H9 (cell line): ENCODE results near the gene FAM53A. TPM values are rescaled to one million over a fixed set of nuclear protein-coding genes. Genes with fewer than 3 reads are reported as not detected.
"Not testable (repeated sequence)": the region's sequence is repeated elsewhere in the genome, so short reads cannot be mapped to it uniquely, and the experiment has no call there.

ENCODE experiments used
- DNase-seq: peaks from one replicate; pipeline ENCODE4 v3.0.0-alpha.2; 2017
- H2AFZ ChIP-seq: one replicate; pipeline ENCODE4 v1.6.1; 2013; ENCODE audit warnings: mild to moderate bottlenecking, low read length, control low read depth, moderate library complexity
- H2AK5ac ChIP-seq: 2 replicates; pipeline ENCODE4 v1.6.1; 2013; ENCODE audit warnings: low read length, control low read depth, mixed read lengths; ENCODE audit not compliant: insufficient read length
- H2BK120ac ChIP-seq: one replicate; pipeline ENCODE4 v1.6.1; 2013; ENCODE audit warnings: low read depth, mild to moderate bottlenecking, low read length, control low read depth, inconsistent platforms; ENCODE audit not compliant: poor library complexity, severe bottlenecking
- H2BK12ac ChIP-seq: 2 replicates; pipeline ENCODE4 v1.6.1; 2013; ENCODE audit warnings: low read length, control low read depth, mixed read lengths, low read depth; ENCODE audit not compliant: insufficient read length
- H2BK15ac ChIP-seq: 2 replicates; pipeline ENCODE4 v1.6.1; 2013; ENCODE audit warnings: low read depth, low read length, control low read depth
- H2BK20ac ChIP-seq: one replicate; pipeline ENCODE4 v1.6.1; 2013; ENCODE audit warnings: low read depth, mild to moderate bottlenecking, low read length, control low read depth, inconsistent platforms; ENCODE audit not compliant: poor library complexity, severe bottlenecking
- H2BK5ac ChIP-seq: 2 replicates; pipeline ENCODE4 v1.6.1; 2013; ENCODE audit warnings: low read length, control low read depth, mixed read lengths; ENCODE audit not compliant: insufficient read length
- H3K14ac ChIP-seq: 2 replicates; pipeline ENCODE4 v1.6.1; 2013; ENCODE audit warnings: low read length, control low read depth; ENCODE audit not compliant: insufficient read depth
- H3K18ac ChIP-seq: 2 replicates; pipeline ENCODE4 v1.6.1; 2013; ENCODE audit warnings: low read depth, mild to moderate bottlenecking, mixed read lengths, low read length, control low read depth; ENCODE audit not compliant: insufficient read length
- H3K23ac ChIP-seq: 2 replicates; pipeline ENCODE4 v1.6.1; 2013; ENCODE audit warnings: low read length, control low read depth, mixed read lengths, low read depth; ENCODE audit not compliant: insufficient read length
- H3K23me2 ChIP-seq: 2 replicates; pipeline ENCODE4 v1.6.1; 2013; ENCODE audit warnings: low read depth, mild to moderate bottlenecking, mixed read lengths, low read length, control low read depth; ENCODE audit not compliant: insufficient read length, poor library complexity, severe bottlenecking
- H3K27ac ChIP-seq: 2 replicates; pipeline ENCODE4 v1.5.1; 2013; ENCODE audit warnings: low read length, control low read depth, mixed read lengths, low read depth; ENCODE audit not compliant: insufficient read length
- H3K27me3 ChIP-seq: 2 replicates; pipeline ENCODE4 v1.6.1; 2013; ENCODE audit warnings: low read length, control low read depth, inconsistent platforms; ENCODE audit not compliant: insufficient read depth
- H3K4ac ChIP-seq: 2 replicates; pipeline ENCODE4 v1.6.1; 2013; ENCODE audit warnings: low read depth, mild to moderate bottlenecking, control low read depth, inconsistent platforms, low read length, moderate library complexity
- H3K4me1 ChIP-seq: 2 replicates; pipeline ENCODE4 v1.6.1; 2013; ENCODE audit warnings: low read length, control low read depth, inconsistent platforms; ENCODE audit not compliant: insufficient read depth
- H3K4me2 ChIP-seq: 2 replicates; pipeline ENCODE4 v1.6.1; 2013; ENCODE audit warnings: low read length, control low read depth, mixed read lengths; ENCODE audit not compliant: insufficient read length, insufficient read depth
- H3K56ac ChIP-seq: 2 replicates; pipeline ENCODE4 v1.6.1; 2013; ENCODE audit warnings: low read depth, mild to moderate bottlenecking, mixed read lengths, low read length, control low read depth; ENCODE audit not compliant: insufficient read length
- H3K79me1 ChIP-seq: 2 replicates; pipeline ENCODE4 v1.6.1; 2013; ENCODE audit warnings: low read depth, mild to moderate bottlenecking, moderate library complexity, low read length, control low read depth, inconsistent platforms; ENCODE audit not compliant: insufficient read depth, poor library complexity, severe bottlenecking
- H3K79me2 ChIP-seq: 2 replicates; pipeline ENCODE4 v1.6.1; 2013; ENCODE audit warnings: low read length, control low read depth, inconsistent platforms; ENCODE audit not compliant: insufficient read depth
- H3K9ac ChIP-seq: 2 replicates; pipeline ENCODE4 v1.6.1; 2013; ENCODE audit warnings: low read length, control low read depth, mixed read lengths; ENCODE audit not compliant: insufficient read length; ENCODE audit errors: extremely low read depth
- H3K9me3 ChIP-seq: one replicate; pipeline ENCODE4 v1.6.1; 2013; ENCODE audit warnings: low read depth, low read length, inconsistent platforms; ENCODE audit not compliant: control insufficient read depth
- H3T11ph ChIP-seq: one replicate; pipeline ENCODE4 v1.6.1; 2013; ENCODE audit warnings: mild to moderate bottlenecking, low read length, control low read depth, inconsistent platforms
- H4K20me1 ChIP-seq: one replicate; pipeline ENCODE4 v1.6.1; 2013; ENCODE audit not compliant: control insufficient read depth, insufficient read length, insufficient read depth
- H4K5ac ChIP-seq: 2 replicates; pipeline ENCODE4 v1.6.1; 2013; ENCODE audit warnings: low read depth, mild to moderate bottlenecking, mixed read lengths, low read length, control low read depth; ENCODE audit not compliant: insufficient read length
- H4K8ac ChIP-seq: replicated peaks from 2 replicates; pipeline ENCODE4 v1.6.1; 2013; ENCODE audit warnings: low read length, control low read depth, mixed read lengths, low read depth; ENCODE audit not compliant: insufficient read length
- H4K91ac ChIP-seq: 2 replicates; pipeline ENCODE4 v1.6.1; 2013; ENCODE audit warnings: low read depth, mild to moderate bottlenecking, moderate library complexity, mixed read lengths, low read length, control low read depth; ENCODE audit not compliant: insufficient read length
- H3K27ac Mint-ChIP-seq, 3 experiments: 2 replicates in 2 of 3; 3 replicates in 1 of 3; pipeline ENCODE4 v1.8.0; 2020 to 2021; ENCODE audit warnings: mixed read lengths in 3 of 3, mild to moderate bottlenecking in 1 of 3, moderate library complexity in 1 of 3
- H3K27me3 Mint-ChIP-seq: 2 replicates; pipeline ENCODE4 v1.8.0; 2021; ENCODE audit warnings: low read depth, mild to moderate bottlenecking, moderate library complexity, mixed read lengths
- H3K36me3 Mint-ChIP-seq, 3 experiments: 2 replicates in 2 of 3; 3 replicates in 1 of 3; pipeline ENCODE4 v1.8.0; 2020 to 2021; ENCODE audit warnings: low read depth in 3 of 3, mixed read lengths in 3 of 3; ENCODE audit not compliant: insufficient read depth in 1 of 3
- H3K4me1 Mint-ChIP-seq, 2 experiments: 2 replicates each; pipeline ENCODE4 v1.8.0; 2020; ENCODE audit warnings: mixed read lengths in 2 of 2
- H3K4me3 Mint-ChIP-seq, 2 experiments: 2 replicates in 1 of 2; 3 replicates in 1 of 2; pipeline ENCODE4 v1.8.0; 2020 to 2021; ENCODE audit warnings: mild to moderate bottlenecking in 2 of 2, mixed read lengths in 2 of 2, moderate library complexity in 1 of 2
- H3K9me3 Mint-ChIP-seq, 2 experiments: 2 replicates in 1 of 2; 3 replicates in 1 of 2; pipeline ENCODE4 v1.8.0; 2020; ENCODE audit warnings: mild to moderate bottlenecking in 2 of 2, mixed read lengths in 2 of 2, moderate library complexity in 1 of 2
- WGBS: extraction: QIAGEN DNeasy Blood & Tissue Kit; methylation state at CpG from one replicate; pipeline ENCODE4 v1.1.7; 2013; ENCODE audit warnings: missing lambda C conversion rate, low lambda C conversion rate, mixed read lengths; ENCODE audit not compliant: insufficient read length; ENCODE audit errors: extremely low coverage; 5-methylcytosine and 5-hydroxymethylcytosine counted together
- total RNA-seq: library from RNA; stranded (reverse); gene quantifications from 2 replicates; pipeline ENCODE4 v1.2.1, GENCODE V29; 2021
- TF ChIP-seq, protein P1 (sequence below): fragments of 200-600 bp; sonication (generic); conservative IDR thresholded peaks from 3 replicates; pipeline ENCODE4 v1.8.0; 2021; ENCODE audit warnings: antibody characterized with exemption, mild to moderate bottlenecking

Gene FAM53A
- total RNA-seq, 1 experiment from 2014 or later = 2.4 TPM

DNA sequence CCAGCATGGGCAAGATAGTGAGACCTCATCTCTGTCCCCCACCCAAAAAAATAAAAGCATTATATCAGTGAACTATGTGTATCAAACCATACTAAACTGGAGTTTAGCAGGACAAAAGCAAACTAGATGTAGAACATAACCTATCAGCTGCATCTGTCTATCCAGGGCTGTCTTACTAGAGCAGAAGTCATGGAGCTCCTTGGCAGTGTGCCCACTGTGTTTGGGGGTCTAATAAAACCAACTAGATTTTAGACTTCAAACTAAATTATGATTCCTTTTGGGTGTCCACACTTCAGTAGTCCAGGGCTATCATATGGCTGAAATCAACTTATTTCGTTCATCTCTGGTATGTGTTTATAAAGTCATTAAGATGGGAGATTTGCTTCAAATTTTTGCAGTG lies 19.8 kb upstream of the FAM53A start:
- H2BK5ac ChIP-seq = no peak overlapping the region
- DNase-seq = no peak
- Mint-ChIP-seq H3K9me3 (no peaks in the 10 kb centered on the region), H3K36me3 (peaks cover 22 to 82% (median 72%) of the 10 kb centered on the region in 3 experiments; a peak in 6 of 7 replicates), H3K4me1 (peaks cover 0 to 4% of the 10 kb centered on the region in 2 experiments; a peak in 1 of 4 replicates), H3K27ac (0 out of 7 replicates have a peak overlapping the region, but pooled peaks of 1 of the 3 experiments have one; percentile 32), H3K4me3 (no peak overlapping the region), H3K27me3 (no peaks in the 10 kb centered on the region)
- no peak overlapping the region for H4K91ac ChIP-seq
- H4K5ac ChIP-seq = no peak overlapping the region
- H4K20me1 ChIP-seq = no peaks in the 10 kb centered on the region
- no peaks in the 10 kb centered on the region for H3K23me2 ChIP-seq
- H3K18ac ChIP-seq = no peak overlapping the region
- peaks cover 7% of the 10 kb centered on the region; the same call in 1 of the 2 replicates for H3K79me2 ChIP-seq
- H2BK20ac ChIP-seq = no peak overlapping the region
- H2BK15ac ChIP-seq = no peak overlapping the region
- H3K14ac ChIP-seq = no peak overlapping the region
- no peak overlapping the region for H2AFZ ChIP-seq
- H3K9me3 ChIP-seq = no peaks in the 10 kb centered on the region
- TF ChIP-seq, protein P1, sequence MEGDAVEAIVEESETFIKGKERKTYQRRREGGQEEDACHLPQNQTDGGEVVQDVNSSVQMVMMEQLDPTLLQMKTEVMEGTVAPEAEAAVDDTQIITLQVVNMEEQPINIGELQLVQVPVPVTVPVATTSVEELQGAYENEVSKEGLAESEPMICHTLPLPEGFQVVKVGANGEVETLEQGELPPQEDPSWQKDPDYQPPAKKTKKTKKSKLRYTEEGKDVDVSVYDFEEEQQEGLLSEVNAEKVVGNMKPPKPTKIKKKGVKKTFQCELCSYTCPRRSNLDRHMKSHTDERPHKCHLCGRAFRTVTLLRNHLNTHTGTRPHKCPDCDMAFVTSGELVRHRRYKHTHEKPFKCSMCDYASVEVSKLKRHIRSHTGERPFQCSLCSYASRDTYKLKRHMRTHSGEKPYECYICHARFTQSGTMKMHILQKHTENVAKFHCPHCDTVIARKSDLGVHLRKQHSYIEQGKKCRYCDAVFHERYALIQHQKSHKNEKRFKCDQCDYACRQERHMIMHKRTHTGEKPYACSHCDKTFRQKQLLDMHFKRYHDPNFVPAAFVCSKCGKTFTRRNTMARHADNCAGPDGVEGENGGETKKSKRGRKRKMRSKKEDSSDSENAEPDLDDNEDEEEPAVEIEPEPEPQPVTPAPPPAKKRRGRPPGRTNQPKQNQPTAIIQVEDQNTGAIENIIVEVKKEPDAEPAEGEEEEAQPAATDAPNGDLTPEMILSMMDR = no peak
- no peak overlapping the region for H2AK5ac ChIP-seq
- no peak overlapping the region for H3K9ac ChIP-seq
- no peak overlapping the region for H3K4ac ChIP-seq
- H3K4me1 ChIP-seq = no peaks in the 10 kb centered on the region
- no CpG with 5 or more reads among the region's 1 CpG for WGBS
- no peak overlapping the region for H3K4me2 ChIP-seq
- no peak overlapping the region for H3K56ac ChIP-seq
- H2BK120ac ChIP-seq = no peak overlapping the region
- H3K27ac ChIP-seq = no peak overlapping the region
- H3T11ph ChIP-seq = no peak overlapping the region
- peaks cover 10% of the 10 kb centered on the region for H3K79me1 ChIP-seq
- H4K8ac ChIP-seq = no peak overlapping the region
- H3K23ac ChIP-seq = no peak overlapping the region
- no peak overlapping the region for H2BK12ac ChIP-seq
- no peaks in the 10 kb centered on the region; the same call in 1 of the 2 replicates for H3K27me3 ChIP-seq

DNA sequence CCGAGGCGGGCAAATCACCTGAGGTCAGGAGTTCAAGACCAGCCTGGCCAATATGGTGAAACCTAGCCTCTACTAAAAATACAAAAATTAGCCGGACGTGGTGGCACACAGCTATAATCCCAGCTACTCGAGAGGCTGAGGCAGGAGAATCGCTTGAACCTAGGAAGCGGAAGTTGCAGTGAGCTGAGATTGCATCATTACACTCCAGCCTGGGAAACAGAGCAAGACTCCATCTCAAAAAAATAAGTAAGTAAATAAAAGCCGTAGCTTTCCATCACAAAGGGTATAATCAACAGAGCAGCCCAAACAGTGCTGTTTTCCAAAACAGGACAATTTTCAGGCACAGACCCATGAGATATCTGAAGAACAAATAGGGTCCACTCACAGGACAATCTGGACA lies 17.6 kb upstream of the FAM53A start:
- H3K56ac ChIP-seq, H4K20me1 ChIP-seq: not testable (repeated sequence)

More for the DNA sequence above, 17.6 kb upstream of the FAM53A start:
- not testable (repeated sequence) for H2BK5ac ChIP-seq, H4K91ac ChIP-seq, DNase-seq, H3K4me2 ChIP-seq, H2AK5ac ChIP-seq, H3K9me3 Mint-ChIP-seq, H3K79me2 ChIP-seq, H3K4me1 ChIP-seq, H2BK20ac ChIP-seq, H3K27me3 Mint-ChIP-seq, H2BK15ac ChIP-seq, H4K8ac ChIP-seq, H3K9me3 ChIP-seq, H3K23ac ChIP-seq, H3K18ac ChIP-seq, H3K9ac ChIP-seq, H3K4me1 Mint-ChIP-seq, H3K4me3 Mint-ChIP-seq, H3K27me3 ChIP-seq, H2BK120ac ChIP-seq, H3K27ac ChIP-seq, H2AFZ ChIP-seq, H3K23me2 ChIP-seq, H3T11ph ChIP-seq, H4K5ac ChIP-seq, H2BK12ac ChIP-seq, H3K14ac ChIP-seq, H3K4ac ChIP-seq
- no CpG with 5 or more reads among the region's 8 CpGs for WGBS
- Mint-ChIP-seq H3K27ac (peak overlapping the region in 1 of 3 experiments; percentile 55; a peak in 1 of 7 replicates), H3K36me3 (peaks cover 29 to 86% (median 73%) of the 10 kb centered on the region in 3 experiments; a peak in 6 of 7 replicates)
- peaks cover 10% of the 10 kb centered on the region for H3K79me1 ChIP-seq
